ENCODE measurements around the gene IRX2. TPM values are rescaled to one million over a fixed set of nuclear protein-coding genes. Genes with fewer than 3 reads are reported as not detected.

IRX2 gene
- polyA plus RNA-seq, 1 donor from 2014 or later: 0.95 TPM

DNA sequence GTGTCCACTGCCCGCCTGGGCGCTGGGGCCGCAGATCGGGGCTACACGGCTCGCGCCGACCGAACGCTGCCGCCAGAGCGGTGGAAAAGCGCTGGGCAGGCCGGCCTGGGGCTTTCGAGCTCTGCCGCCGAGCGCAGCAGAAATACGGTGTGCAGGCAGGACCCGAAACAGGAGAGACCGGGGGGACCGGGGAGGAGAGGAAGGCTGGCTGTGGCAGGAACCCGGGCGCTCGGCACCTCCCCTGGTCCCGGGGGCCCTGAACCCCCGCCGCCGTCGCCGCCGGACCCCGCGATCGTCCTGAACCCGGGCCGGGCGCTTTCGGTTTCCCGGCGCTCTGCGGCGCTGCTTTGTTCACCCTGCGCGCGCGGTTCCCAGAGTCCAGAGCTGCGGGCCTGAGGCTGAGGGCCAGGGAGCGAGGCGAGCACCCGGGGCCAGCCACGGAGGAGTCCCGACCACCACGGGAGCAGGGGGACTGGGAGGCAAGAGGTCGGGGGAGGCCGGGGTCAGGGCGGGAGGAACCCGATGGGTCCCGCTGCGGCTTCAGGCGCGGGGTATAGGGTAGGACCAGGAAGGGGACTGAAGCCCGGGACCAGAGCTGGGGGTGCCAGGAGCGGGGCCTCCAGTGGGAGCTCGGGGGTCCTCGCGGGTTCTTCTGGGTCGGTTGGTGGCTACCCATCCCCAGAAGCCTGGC, 12.0 kb downstream of the IRX2 start:
- Histone ChIP-seq H3K9me3 (ENCODE audit: low read length) (peaks cover 12% of the 10 kb centered on the region), H3K79me2 (replicated peaks; ENCODE audit: insufficient read depth, low read length) (no peaks in the 10 kb centered on the region), H3K36me3 (ENCODE audit: insufficient read depth, low read length) (no peaks in the 10 kb centered on the region), H3F3A (ENCODE audit: insufficient read depth, low read length, poor library complexity, severe bottlenecking) (no peaks in the 10 kb centered on the region), H4K20me1 (ENCODE audit: insufficient read depth) (no peaks in the 10 kb centered on the region), H3K9ac (ENCODE audit: low read length) (peak overlapping the region; percentile 16), H2AFZ (ENCODE audit: low read depth, low read length) (no peak overlapping the region), H3K9me2 (ENCODE audit: insufficient read depth, low read length) (no peaks in the 10 kb centered on the region), H3K27me3 (ENCODE audit: insufficient read depth, low read depth, low read length) (peaks cover 66% of the 10 kb centered on the region), H3K4me2 (ENCODE audit: low read length) (no peak overlapping the region), H3K27ac (ENCODE audit: low read length) (no peak overlapping the region), H3K4me3 (ENCODE audit: low read length) (peak overlapping the region; percentile 60)
- TF ChIP-seq, protein P1, sequence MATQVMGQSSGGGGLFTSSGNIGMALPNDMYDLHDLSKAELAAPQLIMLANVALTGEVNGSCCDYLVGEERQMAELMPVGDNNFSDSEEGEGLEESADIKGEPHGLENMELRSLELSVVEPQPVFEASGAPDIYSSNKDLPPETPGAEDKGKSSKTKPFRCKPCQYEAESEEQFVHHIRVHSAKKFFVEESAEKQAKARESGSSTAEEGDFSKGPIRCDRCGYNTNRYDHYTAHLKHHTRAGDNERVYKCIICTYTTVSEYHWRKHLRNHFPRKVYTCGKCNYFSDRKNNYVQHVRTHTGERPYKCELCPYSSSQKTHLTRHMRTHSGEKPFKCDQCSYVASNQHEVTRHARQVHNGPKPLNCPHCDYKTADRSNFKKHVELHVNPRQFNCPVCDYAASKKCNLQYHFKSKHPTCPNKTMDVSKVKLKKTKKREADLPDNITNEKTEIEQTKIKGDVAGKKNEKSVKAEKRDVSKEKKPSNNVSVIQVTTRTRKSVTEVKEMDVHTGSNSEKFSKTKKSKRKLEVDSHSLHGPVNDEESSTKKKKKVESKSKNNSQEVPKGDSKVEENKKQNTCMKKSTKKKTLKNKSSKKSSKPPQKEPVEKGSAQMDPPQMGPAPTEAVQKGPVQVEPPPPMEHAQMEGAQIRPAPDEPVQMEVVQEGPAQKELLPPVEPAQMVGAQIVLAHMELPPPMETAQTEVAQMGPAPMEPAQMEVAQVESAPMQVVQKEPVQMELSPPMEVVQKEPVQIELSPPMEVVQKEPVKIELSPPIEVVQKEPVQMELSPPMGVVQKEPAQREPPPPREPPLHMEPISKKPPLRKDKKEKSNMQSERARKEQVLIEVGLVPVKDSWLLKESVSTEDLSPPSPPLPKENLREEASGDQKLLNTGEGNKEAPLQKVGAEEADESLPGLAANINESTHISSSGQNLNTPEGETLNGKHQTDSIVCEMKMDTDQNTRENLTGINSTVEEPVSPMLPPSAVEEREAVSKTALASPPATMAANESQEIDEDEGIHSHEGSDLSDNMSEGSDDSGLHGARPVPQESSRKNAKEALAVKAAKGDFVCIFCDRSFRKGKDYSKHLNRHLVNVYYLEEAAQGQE (IDR thresholded peaks at IDR 0.05; ENCODE audit: borderline replicate concordance): no peak
- TF ChIP-seq EZH2 (IDR thresholded peaks at IDR 0.05; ENCODE audit: borderline replicate concordance, insufficient read depth, low read length, poor library complexity, severe bottlenecking): no peak
- TF ChIP-seq MXI1 (conservative IDR thresholded peaks at IDR 0.05; ENCODE audit: poor library complexity, severe bottlenecking): no peak
- TF ChIP-seq, protein P2, sequence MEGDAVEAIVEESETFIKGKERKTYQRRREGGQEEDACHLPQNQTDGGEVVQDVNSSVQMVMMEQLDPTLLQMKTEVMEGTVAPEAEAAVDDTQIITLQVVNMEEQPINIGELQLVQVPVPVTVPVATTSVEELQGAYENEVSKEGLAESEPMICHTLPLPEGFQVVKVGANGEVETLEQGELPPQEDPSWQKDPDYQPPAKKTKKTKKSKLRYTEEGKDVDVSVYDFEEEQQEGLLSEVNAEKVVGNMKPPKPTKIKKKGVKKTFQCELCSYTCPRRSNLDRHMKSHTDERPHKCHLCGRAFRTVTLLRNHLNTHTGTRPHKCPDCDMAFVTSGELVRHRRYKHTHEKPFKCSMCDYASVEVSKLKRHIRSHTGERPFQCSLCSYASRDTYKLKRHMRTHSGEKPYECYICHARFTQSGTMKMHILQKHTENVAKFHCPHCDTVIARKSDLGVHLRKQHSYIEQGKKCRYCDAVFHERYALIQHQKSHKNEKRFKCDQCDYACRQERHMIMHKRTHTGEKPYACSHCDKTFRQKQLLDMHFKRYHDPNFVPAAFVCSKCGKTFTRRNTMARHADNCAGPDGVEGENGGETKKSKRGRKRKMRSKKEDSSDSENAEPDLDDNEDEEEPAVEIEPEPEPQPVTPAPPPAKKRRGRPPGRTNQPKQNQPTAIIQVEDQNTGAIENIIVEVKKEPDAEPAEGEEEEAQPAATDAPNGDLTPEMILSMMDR (IDR thresholded peaks at IDR 0.05; ENCODE audit: poor library complexity, severe bottlenecking): no peak
- TF ChIP-seq TAF1 (IDR thresholded peaks at IDR 0.05; ENCODE audit: low read depth): no peak

GRCh38 chr5:2738700-2739359, 12.6 kb downstream of the IRX2 start:
- no peaks in the 10 kb centered on the region for H3K79me2 ChIP-seq (replicated peaks; ENCODE audit: insufficient read depth, low read length)
- H3K4me3 ChIP-seq (ENCODE audit: low read length): peak overlapping the region; percentile 60
- peaks cover 59% of the 10 kb centered on the region for H3K27me3 ChIP-seq (ENCODE audit: insufficient read depth, low read depth, low read length)
- TF ChIP-seq RAD21 (conservative IDR thresholded peaks at IDR 0.05) (no peak), POLR2AphosphoS5 (IDR thresholded peaks at IDR 0.05) (no peak), MXI1 (conservative IDR thresholded peaks at IDR 0.05; ENCODE audit: poor library complexity, severe bottlenecking) (no peak), EP300 (conservative IDR thresholded peaks at IDR 0.05; ENCODE audit: poor library complexity, severe bottlenecking) (no peak), SMC3 (conservative IDR thresholded peaks at IDR 0.05; ENCODE audit: poor library complexity) (no peak), EZH2 (IDR thresholded peaks at IDR 0.05; ENCODE audit: borderline replicate concordance, insufficient read depth, low read length, poor library complexity, severe bottlenecking) (no peak), TAF1 (IDR thresholded peaks at IDR 0.05; ENCODE audit: low read depth) (no peak)
- TF ChIP-seq, protein P2 (IDR thresholded peaks at IDR 0.05; ENCODE audit: poor library complexity, severe bottlenecking): no peak
- TF ChIP-seq, protein P1 (IDR thresholded peaks at IDR 0.05; ENCODE audit: borderline replicate concordance): no peak
- H2AFZ ChIP-seq (ENCODE audit: low read depth, low read length): no peak overlapping the region
- H4K20me1 ChIP-seq (ENCODE audit: insufficient read depth): no peaks in the 10 kb centered on the region
- H3K9me2 ChIP-seq (ENCODE audit: insufficient read depth, low read length): no peaks in the 10 kb centered on the region
- H3K9ac ChIP-seq (ENCODE audit: low read length): no peak overlapping the region
- no peak overlapping the region for H3K27ac ChIP-seq (ENCODE audit: low read length)
- no peaks in the 10 kb centered on the region for H3F3A ChIP-seq (ENCODE audit: insufficient read depth, low read length, poor library complexity, severe bottlenecking)
- H3K9me3 ChIP-seq (ENCODE audit: low read length): peaks cover 12% of the 10 kb centered on the region
- H3K4me2 ChIP-seq (ENCODE audit: low read length): no peak overlapping the region
- no peaks in the 10 kb centered on the region for H3K36me3 ChIP-seq (ENCODE audit: insufficient read depth, low read length)

Data from neural cell (in vitro differentiated cells).